GM18861 (cell line): ENCODE measurements around the gene KRTAP12-1.
"Not testable (repeated sequence)": the region's sequence is repeated elsewhere in the genome, so short reads cannot be mapped to it uniquely, and the experiment has no call there.

ENCODE experiments used
- ATAC-seq: cut with Tn5 transposase; IDR thresholded peaks from one replicate; pipeline ENCODE4 v1.9.1; 2021; ENCODE audit not compliant: unreplicated experiment

Gene KRTAP12-1

DNA sequence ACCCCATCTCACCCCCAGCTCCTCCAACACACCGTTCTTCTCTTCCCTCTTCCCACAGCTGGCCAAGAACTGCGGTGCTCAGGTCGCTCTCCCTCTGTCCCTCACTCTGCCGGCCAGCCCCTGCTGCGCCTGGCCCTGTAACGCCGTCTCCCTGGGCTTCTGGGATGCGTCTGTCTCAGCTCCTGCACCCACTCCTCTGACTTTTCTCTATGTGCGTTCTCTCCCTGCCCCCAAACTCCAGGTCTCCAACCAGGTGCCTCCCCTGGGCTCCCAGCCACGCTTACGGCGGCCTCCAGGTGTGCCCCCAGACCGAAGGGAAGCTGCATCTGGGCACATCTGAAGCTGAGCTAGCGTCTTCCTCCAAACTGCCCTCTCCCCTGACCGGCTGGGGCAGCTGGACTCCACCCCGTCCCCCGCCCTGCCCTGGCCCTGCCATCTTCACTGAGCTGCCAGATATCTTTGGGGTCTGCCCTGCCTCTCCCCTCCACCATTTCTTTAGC lies 17.6 kb upstream of the KRTAP12-1 start:
- ATAC-seq = no peak

DNA sequence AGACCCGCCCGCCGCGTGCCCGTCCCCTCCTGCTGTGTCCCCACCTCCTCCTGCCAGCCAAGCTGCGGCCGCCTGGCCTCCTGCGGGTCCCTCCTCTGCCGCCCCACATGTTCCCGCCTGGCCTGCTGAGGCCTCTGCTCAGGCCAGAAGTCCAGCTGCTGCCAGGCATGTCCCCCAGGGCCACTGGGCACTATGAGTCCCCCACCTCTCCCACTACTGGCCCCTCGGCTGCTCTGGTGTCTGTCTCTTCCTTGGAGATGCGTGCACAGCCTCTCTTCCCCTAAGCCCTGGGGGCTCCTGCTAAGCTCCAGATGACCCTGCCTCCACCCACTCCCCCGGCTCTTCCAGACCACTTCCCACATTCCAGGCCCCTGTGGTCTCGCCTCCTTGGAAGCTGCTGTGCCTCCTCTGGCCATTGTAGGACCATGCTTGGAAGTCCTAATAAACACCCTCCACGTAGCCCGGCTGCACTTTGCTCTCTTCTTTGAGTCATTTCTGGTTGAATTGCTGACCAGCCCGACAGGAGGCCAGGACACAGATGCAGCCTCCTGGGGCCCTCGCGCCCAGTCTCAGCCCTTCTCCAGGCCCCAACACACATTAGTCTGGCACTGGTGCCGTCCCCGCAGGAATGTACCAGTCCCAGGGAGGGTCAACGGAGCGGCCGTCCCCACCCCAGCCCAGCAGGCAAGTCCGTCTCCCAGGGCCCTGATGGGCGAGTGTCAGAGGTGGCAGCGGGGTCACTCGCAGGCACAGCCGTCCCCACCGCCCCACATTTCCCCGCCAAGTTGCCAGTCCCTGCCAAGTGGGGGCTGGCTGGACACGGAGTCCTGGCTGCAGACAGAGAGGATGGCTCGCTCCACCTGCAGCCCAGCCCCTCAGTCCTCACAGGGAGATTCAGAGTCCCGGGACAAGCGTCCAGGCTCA lies 16.1 kb upstream of the KRTAP12-1 start:
- ATAC-seq = no peak

DNA sequence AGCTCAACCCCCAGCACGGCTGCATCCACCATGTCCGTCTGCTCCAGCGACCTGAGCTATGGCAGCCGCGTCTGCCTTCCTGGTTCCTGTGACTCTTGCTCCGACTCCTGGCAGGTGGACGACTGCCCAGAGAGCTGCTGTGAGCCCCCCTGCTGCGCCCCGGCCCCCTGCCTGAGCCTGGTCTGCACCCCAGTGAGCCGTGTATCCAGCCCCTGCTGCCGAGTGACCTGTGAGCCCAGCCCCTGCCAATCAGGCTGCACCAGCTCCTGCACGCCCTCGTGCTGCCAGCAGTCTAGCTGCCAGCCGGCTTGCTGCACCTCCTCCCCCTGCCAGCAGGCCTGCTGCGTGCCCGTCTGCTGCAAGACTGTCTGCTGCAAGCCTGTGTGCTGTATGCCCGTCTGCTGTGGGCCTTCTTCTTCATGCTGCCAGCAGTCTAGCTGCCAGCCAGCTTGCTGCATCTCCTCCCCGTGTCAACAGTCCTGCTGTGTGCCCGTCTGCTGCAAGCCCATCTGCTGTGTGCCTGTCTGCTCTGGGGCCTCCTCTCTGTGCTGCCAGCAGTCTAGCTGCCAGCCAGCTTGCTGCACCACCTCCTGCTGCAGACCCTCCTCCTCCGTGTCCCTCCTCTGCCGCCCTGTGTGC lies 15.3 kb upstream of the KRTAP12-1 start, which contains the start of gene KRTAP10-12:
Gene KRTAP10-12, plus strand, starts transcription at position 1 of the 639 bp plus-strand sequence. Its CDS starts 30 bp downstream, at position 31.
- ATAC-seq = not testable (repeated sequence)

DNA sequence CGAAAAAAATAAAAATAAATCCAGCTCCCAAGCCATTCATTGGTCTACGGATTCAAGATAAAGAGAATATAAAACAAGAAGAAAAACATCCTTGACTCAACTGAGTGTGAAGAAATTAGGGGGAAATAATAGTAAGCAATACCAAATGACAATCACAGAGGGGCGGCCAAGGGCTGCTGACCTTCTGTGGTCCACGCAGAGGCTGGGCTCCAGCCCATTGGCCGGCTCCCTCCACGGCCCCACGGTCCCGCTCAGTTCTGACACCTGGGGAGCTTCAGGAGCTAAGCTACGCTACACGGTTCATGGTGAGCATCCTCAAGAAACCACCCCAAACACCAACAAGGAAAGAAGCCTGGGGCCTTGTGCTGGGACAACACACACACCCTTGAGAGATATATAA lies 14.6 kb upstream of the KRTAP12-1 start:
- ATAC-seq = no peak

DNA sequence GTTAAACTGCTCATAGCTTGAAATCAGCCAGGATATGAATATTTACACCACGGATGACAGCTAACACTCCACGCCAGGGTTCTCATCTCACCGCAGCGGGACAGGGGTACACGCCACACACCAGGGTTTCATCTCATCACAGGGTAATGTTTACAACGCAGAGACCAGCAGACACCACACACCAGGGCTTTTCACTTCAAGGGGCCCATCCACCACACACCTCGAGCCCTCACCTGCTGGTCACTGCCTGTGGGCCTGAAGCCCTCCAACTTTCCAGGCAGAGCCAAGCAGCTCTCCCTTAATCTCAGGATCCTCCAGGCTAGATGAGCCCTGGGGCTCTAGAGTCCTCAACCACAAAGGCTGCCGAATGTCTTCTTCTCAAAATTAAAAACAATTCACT lies 13.7 kb upstream of the KRTAP12-1 start:
- no peak for ATAC-seq

DNA sequence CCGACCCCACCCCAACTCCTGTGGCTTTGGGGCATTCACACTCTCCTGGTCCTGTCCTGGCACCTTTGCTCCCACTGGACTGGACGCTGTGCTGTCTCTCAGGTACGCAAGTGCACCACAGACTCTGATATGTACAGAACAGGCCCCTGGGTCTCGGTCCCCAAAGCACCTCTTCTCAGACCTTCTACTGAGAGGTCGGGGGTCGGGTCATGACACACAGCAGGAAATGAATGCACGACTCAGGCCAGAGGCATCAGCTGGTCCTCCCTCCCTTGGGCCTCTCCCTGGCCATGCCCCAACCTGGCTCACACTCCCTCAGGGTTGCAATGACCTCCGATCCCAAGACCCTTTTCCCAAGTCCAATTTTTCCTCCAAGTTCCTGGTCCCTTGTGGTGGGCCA lies 13.2 kb upstream of the KRTAP12-1 start:
- ATAC-seq = no peak

DNA sequence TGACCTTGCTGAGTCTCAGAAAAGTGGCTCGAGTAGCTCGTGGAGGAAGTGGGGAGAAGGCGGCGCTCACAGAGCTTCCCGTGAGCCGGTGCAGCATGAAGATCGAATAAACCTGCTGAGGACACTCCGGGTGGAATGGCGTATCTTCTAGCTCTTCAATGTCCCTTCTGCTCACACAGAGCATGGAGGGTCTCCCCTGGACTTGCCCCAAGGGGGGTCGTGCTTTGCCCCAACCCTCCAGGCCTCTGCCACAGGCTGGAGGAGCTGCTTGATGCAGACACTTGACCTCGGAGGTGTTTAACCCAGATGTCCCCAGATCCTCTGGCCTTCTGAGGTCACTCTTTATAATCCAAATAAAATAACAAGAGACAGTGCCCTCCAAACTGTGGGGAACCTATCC lies 12.8 kb upstream of the KRTAP12-1 start:
- no peak for ATAC-seq

DNA sequence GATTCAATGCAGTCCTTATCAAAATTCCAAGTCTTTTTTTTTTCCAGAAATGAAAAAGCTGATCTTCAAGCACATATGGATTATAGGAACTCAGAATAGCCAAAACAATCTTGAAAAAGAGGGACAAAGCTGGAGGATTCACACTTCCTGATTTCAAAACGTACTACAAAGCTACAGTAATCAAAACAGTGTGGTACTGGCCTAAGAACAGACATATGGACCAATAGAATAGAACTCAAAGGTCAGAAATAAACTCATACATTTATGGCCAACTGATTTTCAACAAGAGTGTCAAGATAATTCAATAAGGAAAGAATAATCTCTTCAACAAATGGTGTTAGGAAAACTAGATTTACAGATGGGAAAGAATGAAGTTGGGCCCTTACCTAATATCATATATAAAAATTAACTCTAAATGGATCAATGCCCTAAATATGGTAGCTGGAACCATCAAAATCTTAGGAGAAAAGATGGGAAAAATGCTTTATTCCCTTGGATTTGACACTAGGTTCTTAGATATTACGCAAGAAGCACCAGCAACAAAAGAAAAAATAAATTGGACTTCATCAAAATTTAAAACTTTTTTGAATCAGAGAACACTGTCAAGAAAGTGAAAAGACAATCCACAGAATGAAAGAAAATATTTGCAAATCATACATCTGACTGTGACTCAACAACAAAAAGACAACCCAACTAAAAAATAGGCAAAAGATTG lies 11.0 kb upstream of the KRTAP12-1 start:
- no peak for ATAC-seq

DNA sequence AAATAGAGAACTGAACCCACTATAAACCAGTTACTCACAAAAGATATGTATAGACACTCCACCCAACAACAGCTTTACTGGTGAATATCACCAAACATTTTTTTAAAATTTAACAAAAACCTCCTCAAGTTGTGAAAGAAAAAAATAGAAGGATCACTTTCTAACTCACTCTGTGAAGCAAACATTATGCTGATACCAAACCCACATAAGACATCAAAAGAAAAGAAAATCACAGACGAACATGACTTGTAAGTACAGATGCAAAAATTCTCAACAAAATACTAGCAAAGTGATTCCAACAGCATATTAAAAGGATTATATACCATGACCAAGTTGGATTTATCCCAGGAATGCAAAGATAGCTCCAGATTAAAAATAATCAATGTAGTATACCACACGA lies 9.7 kb upstream of the KRTAP12-1 start:
- no peak for ATAC-seq

DNA sequence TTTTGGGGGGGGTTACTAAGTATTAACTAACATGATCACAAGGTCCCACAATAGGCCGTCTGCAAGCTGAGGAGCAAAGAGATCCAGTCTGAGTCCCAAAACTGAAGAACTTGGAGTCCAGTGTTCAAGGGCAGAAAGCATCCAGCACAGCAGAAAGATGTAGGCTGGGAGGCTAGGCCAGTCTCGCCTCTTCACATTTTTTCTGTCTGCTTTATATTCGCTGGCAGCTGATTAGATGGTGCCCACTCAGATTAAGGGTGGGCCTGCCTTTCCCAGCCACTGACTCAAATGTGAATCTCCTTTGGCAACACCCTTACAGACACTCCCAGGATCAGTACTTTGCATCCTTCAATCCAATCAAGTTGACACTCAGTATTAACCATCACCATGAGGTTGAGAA lies 7.8 kb upstream of the KRTAP12-1 start:
- ATAC-seq = not testable (repeated sequence)

DNA sequence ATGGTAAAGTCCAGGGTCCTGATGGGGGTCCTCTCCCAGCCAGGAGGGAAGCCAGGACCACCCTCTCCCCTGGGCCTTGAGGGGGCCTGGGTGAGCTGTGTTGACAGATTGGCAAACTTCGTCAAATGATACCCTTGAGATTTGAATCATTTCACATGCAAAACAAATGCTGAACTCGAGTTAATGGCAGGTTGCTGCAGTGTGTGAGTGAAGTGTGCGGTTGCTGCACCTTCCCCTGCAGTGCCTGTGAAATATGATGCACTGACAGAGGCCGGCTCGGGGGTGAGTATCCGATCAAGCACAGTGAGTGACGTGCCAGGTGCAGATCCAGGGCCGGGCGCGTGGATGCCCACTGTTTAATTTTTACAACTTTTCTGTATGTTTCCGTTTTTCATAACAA lies 5.7 kb upstream of the KRTAP12-1 start:
- no peak for ATAC-seq

DNA sequence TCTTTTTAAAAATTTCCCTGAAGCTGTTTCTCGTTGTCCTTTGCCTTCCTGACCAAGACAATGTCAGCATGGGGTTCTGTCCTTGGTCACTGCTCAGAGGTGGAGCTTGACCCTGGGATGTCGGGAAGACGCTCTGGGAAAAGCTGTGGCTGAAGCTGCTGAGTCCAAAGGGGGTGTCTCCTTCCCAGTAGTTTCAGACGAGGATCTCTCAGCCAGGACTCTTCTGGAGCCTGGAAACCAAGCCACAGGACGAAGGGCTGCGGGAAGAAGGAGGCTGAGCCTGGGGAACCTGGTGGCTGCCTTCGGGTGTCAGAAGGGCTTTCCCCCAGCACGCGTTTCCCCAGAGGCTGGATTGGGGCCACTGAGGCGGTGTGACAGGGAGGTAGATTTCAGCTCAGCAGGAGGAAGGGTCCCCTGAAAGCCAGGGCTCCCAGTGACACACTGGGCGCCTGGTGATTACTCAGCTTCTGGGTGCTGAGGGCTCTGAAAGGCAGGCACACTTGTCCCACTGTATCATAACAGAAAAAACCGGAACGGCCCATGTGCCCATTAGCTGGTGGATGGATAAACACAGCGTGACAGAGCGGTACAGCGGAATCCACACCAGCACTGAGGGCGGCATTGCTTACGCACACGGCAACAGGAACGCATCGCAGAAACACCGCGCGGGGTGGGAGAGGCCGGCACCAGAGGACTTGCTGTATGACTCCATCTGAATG lies 5.0 kb upstream of the KRTAP12-1 start:
- ATAC-seq = no peak

DNA sequence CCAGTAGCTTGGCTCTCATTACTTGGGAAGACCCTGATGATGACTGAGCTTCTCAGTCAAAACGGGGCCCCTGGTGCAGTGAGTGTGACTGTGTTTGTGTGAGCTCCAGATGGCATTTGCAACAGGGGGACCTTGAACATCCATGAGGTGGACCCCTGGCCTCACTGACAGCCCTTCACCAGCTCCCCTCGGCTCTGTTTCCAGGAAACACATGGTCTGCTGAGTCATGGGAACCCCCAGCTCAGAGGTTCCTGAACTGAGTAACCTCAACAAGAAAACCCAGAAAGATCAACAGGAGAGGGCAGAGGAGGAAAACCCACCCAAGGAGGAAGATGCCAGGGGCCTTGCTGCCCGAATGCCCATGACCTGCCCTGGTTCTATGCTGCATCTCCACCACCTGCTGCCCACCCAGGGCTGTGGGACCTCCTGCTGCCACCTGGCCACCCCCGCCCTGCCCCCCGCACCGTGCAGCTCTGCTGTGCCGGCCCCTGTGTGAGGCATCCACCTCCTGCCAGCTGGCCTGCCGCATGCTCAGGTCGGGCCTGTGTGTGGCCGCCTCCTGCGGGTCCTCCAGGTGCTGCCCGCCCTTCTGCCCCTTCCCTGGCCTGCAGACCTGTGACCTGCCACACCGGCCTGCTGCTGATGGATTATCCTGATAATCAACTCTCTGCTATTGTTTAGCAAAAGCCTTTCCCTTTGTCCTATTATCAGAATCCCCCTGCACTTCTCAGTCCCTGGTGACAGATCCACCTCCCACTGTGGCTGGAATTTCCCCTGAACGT lies 4.2 kb upstream of the KRTAP12-1 start:
- ATAC-seq = no peak

DNA sequence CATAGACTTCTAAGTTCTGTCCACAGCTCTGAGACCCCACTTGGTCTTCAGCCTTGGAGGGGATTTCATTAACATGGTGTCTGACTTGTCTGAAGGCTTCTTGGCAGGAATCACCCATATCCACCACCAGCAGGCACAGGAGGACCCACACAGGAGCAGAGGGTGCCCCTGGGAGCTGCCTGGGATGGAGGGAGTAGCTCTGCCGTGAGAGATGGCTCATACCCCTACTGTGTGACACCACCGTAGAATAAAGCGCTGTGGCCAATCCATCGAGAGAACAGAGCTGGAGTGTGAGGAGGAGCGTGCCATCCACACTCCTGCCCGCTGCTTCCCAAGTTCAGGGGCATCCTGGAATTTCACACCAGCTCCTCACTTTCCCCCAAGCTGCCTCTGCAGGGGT lies 3.1 kb upstream of the KRTAP12-1 start:
- ATAC-seq = not testable (repeated sequence)

DNA sequence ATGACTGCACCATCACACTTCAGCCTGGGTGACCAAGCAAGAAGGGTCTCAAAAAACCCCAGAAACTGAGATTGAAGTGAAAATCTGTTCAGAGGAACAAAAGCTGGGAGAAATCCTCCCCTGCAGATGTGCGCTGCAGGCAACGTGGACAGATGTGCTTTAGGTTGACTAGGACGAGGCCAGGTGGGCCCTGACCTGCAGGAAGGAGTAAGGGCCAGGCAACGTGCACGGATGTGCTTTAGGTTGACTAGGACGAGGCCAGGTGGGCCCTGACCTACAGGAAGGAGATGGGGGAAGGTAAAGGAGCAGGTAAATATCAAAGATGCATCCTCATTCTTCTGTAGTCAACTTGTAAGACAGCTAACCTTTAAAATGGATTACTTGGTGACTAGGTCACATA lies 2.5 kb upstream of the KRTAP12-1 start:
- no peak for ATAC-seq

DNA sequence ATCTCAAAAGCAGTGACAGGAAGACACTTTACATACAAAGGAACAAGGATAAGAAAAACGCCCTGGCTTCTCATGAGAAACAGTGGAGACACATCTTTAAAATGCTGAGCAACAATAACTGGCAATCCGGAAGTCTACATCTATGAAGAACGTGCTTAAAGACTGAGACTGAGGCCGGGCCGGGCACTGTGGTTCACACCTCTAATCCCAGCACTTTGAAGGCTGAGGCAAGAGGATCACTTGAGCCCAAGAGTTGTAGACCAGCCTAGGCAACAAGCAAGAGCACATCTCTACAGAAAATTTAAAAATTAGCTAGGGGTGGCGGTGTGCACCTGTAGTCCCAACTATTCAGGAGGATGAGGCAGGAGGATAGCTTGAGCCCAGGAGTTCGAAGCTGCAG lies 2.1 kb upstream of the KRTAP12-1 start:
- no peak for ATAC-seq

DNA sequence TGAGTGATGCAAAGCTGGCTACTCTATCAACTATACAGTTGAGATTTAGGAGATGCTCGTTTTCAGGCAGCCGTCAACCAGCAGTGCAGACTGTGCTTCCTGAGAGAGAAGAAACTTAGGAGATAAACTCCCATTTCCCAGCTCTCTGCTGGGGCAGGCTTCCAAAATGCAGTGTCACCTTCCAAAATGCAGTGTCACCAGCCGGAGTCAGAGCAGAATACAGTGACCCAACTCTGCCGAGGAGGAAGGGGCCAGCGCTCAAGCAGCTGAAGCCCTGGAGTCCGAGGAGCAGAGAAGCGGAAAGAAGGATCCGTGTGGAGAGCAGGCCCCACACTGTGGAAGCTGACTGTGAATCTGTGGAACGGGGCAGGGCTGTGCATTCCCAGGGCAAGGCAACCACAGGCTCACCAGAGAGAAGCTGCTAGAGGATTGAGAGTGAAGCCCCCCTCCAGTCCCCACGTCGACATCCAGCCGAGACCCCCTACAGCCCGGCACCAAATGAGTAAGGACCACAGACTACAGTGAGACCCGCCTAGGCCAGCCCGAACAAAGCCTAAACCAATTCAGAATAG lies 703 bp upstream of the KRTAP12-1 start:
- ATAC-seq = no peak

DNA sequence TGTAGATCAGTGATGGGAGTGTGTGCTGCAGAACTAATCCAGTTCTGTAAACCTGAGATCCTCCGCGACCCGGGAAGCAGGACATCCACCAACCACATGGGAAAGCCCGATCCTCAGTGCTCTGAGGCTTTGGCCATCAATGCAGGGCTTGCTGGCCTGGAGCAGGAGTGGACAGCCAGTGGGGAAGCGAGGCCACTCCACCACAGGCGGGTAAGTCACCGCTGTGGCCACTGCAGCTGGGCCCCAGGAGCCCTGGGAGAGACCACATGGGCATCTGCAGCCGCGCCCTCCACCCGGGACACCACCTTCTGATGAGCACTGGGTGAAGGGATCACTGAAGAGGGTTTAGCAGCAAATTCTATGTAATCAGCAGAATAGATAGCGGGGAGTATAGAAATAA lies 811 bp downstream of the KRTAP12-1 start:
- no peak for ATAC-seq

DNA sequence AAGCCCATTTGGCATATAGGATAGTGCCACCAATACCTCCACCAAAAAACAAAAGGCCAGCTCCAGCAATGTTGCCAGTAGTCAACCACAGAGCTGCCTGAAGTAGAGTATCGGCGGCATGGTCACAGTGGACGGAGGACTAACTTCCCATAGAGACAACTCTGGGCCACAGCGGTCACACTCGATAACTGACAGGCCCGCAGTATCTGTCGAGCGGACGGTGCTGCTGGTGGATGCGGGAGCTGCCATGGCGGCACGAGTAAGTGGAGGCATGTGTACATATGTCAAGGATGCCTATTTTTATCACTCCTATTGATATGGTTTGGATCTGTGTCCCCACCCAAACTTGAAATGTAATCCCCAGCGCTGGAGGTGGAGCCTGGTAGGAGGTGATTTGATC lies 4.1 kb downstream of the KRTAP12-1 start:
- no peak for ATAC-seq

DNA sequence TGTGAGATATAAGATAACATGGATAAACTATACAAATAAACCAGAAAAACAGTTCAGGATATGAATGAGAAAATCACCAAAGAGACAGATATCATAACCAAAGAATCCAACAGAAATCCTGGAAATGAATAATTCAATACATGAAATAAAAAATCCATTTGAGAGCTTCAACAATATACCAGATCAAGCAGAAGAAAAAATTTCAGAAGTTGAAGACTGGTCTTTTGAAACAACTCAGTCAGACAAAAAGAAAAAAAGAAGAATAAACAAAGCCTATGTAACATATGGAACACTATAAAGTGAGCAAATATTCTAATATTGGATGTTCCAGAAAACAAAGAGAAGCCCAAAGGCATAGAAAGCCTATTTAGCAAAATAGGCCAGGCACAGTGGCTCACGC lies 10.1 kb downstream of the KRTAP12-1 start:
- no peak for ATAC-seq
